Neural cell (in vitro differentiated cells): ENCODE data around the gene ZC4H2. TPM values are rescaled to one million over a fixed set of nuclear protein-coding genes. Genes with fewer than 3 reads are reported as not detected.

Experiments used
- H2AFZ ChIP-seq: fragments of 200-600, 300-800 bp; sonication (generic), shearing (Covaris generic); 2 replicates; pipeline ENCODE4 v1.6.0; 2014; ENCODE audit warnings: low read depth, mild to moderate bottlenecking, antibody characterized with exemption, low read length, moderate library complexity
- H3F3A ChIP-seq: fragments of 200-600 bp; shearing (Covaris generic); 2 replicates; pipeline ENCODE4 v1.6.1; 2016; ENCODE audit warnings: mild to moderate bottlenecking, moderate library complexity, mixed read lengths, antibody characterized with exemption, low read length; ENCODE audit not compliant: insufficient read depth, poor library complexity, severe bottlenecking
- H3K27ac ChIP-seq: fragments of 200-600, 300-800 bp; sonication (generic), shearing (Covaris generic); 2 replicates; pipeline ENCODE4 v1.5.1; 2014; ENCODE audit warnings: mild to moderate bottlenecking, low read length, moderate library complexity
- H3K27me3 ChIP-seq: fragments of 300-800, 200-600 bp; sonication (generic), shearing (Covaris generic); 2 replicates; pipeline ENCODE4 v1.6.0; 2014; ENCODE audit warnings: mild to moderate bottlenecking, low read depth, low read length, moderate library complexity; ENCODE audit not compliant: insufficient read depth
- H3K36me3 ChIP-seq: fragments of 300-800, 200-600 bp; sonication (generic), shearing (Covaris generic); 2 replicates; pipeline ENCODE4 v1.5.1; 2014; ENCODE audit warnings: mild to moderate bottlenecking, antibody characterized with exemption, low read length, moderate library complexity; ENCODE audit not compliant: insufficient read depth
- H3K4me2 ChIP-seq: fragments of 300-800, 200-600 bp; sonication (generic), shearing (Covaris generic); 2 replicates; pipeline ENCODE4 v1.6.0; 2014; ENCODE audit warnings: mild to moderate bottlenecking, low read length
- H3K4me3 ChIP-seq: fragments of 300-800, 200-600 bp; sonication (generic), shearing (Covaris generic); 2 replicates; pipeline ENCODE4 v1.5.1; 2014; ENCODE audit warnings: mild to moderate bottlenecking, low read length, moderate library complexity
- H3K79me2 ChIP-seq: fragments of 200-600 bp; shearing (Covaris generic); replicated peaks from 2 replicates; pipeline ENCODE4 v1.6.0; 2014; ENCODE audit warnings: mild to moderate bottlenecking, low read length, moderate library complexity; ENCODE audit not compliant: insufficient read depth
- H3K9ac ChIP-seq: fragments of 300-800, 200-600 bp; sonication (generic), shearing (Covaris generic); 2 replicates; pipeline ENCODE4 v1.6.1; 2016; ENCODE audit warnings: mild to moderate bottlenecking, low read length, mixed read lengths
- H3K9me2 ChIP-seq: fragments of 200-600 bp; shearing (Covaris generic); 2 replicates; pipeline ENCODE4 v1.6.1; 2016; ENCODE audit warnings: mild to moderate bottlenecking, low read length, mixed read lengths; ENCODE audit not compliant: insufficient read depth
- H3K9me3 ChIP-seq: fragments of 200-600, 300-800 bp; sonication (generic), shearing (Covaris generic); 2 replicates; pipeline ENCODE4 v1.6.1; 2016; ENCODE audit warnings: mild to moderate bottlenecking, mixed run types, low read length, moderate library complexity, mixed read lengths
- H4K20me1 ChIP-seq: fragments of 200-600 bp; shearing (Covaris generic); 2 replicates; pipeline ENCODE4 v1.6.1; 2016; ENCODE audit warnings: mild to moderate bottlenecking, mixed run types; ENCODE audit not compliant: insufficient read depth
- EP300 ChIP-seq: fragments of 450-650 bp; conservative IDR thresholded peaks from 2 replicates; pipeline ENCODE4 v1.6.1; 2014; ENCODE audit warnings: antibody characterized with exemption, mild to moderate bottlenecking, moderate library complexity; ENCODE audit not compliant: poor library complexity, severe bottlenecking
- EZH2 ChIP-seq: fragments of 200-600, 300-800 bp; shearing (Covaris generic), sonication (generic); IDR thresholded peaks from 2 replicates; pipeline ENCODE4 v1.6.1; 2014; ENCODE audit warnings: antibody characterized with exemption, low read length, borderline replicate concordance, mild to moderate bottlenecking; ENCODE audit not compliant: insufficient read depth, poor library complexity, severe bottlenecking
- MXI1 ChIP-seq: fragments of 450-650 bp; conservative IDR thresholded peaks from 2 replicates; pipeline ENCODE4 v1.6.1; 2014; ENCODE audit warnings: antibody characterized with exemption, mild to moderate bottlenecking; ENCODE audit not compliant: poor library complexity, severe bottlenecking
- POLR2AphosphoS5 ChIP-seq: IDR thresholded peaks from 2 replicates; pipeline ENCODE4 v1.6.1; 2012
- RAD21 ChIP-seq: fragments of 450-650 bp; conservative IDR thresholded peaks from 2 replicates; pipeline ENCODE4 v1.6.1; 2014; ENCODE audit warnings: antibody characterized with exemption, mild to moderate bottlenecking, moderate library complexity
- SMC3 ChIP-seq: fragments of 450-650 bp; conservative IDR thresholded peaks from 2 replicates; pipeline ENCODE4 v1.6.1; 2014; ENCODE audit warnings: antibody characterized with exemption, mild to moderate bottlenecking, moderate library complexity; ENCODE audit not compliant: poor library complexity
- TAF1 ChIP-seq: IDR thresholded peaks from 2 replicates; pipeline ENCODE4 v1.6.1; 2012; ENCODE audit warnings: low read depth
- polyA plus RNA-seq: library from polyadenylated mRNA; depleted of rRNA; stranded (reverse); fragments of >200 nt; gene quantifications from 2 replicates; pipeline ENCODE4 v1.2.3, GENCODE V29; 2014
- TF ChIP-seq, protein P1 (sequence below): fragments of 450-650 bp; IDR thresholded peaks from 2 replicates; pipeline ENCODE4 v1.5.1; 2014; ENCODE audit warnings: antibody characterized with exemption, mild to moderate bottlenecking, moderate library complexity; ENCODE audit not compliant: poor library complexity, severe bottlenecking
- TF ChIP-seq, protein P2 (sequence below): IDR thresholded peaks from 2 replicates; pipeline ENCODE4 v1.6.1; 2012; ENCODE audit warnings: borderline replicate concordance

The ZC4H2 gene
- polyA plus RNA-seq, 1 donor from 2014 or later = 81.4 TPM

DNA sequence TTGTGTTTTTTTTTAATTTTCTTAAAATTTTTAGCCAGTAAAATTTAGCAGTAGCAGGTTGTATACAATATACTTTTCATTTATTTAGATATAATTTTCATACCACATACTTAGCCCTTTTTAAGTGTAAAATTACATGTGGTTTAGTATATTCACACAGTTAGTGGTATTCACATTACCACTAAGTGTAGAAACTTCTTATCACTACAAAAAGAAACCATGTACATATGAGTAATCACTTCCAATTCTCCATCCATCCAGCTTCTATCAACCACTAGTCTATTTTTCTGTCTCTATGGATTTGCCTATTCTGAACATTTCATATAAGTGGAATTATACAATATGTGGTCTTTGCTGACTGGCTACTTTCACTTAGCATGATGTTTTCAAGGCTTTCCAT, 109.0 kb downstream of the ZC4H2 start:
- H4K20me1 ChIP-seq = no peaks in the 10 kb centered on the region
- H3K9me3 ChIP-seq = no peaks in the 10 kb centered on the region
- no peaks in the 10 kb centered on the region for H3K9me2 ChIP-seq
- H3K27me3 ChIP-seq = no peaks in the 10 kb centered on the region
- no peaks in the 10 kb centered on the region for H3F3A ChIP-seq
- H3K4me3 ChIP-seq = no peak overlapping the region
- no peaks in the 10 kb centered on the region for H3K79me2 ChIP-seq
- H3K9ac ChIP-seq = no peak overlapping the region
- TF ChIP-seq, protein P1, sequence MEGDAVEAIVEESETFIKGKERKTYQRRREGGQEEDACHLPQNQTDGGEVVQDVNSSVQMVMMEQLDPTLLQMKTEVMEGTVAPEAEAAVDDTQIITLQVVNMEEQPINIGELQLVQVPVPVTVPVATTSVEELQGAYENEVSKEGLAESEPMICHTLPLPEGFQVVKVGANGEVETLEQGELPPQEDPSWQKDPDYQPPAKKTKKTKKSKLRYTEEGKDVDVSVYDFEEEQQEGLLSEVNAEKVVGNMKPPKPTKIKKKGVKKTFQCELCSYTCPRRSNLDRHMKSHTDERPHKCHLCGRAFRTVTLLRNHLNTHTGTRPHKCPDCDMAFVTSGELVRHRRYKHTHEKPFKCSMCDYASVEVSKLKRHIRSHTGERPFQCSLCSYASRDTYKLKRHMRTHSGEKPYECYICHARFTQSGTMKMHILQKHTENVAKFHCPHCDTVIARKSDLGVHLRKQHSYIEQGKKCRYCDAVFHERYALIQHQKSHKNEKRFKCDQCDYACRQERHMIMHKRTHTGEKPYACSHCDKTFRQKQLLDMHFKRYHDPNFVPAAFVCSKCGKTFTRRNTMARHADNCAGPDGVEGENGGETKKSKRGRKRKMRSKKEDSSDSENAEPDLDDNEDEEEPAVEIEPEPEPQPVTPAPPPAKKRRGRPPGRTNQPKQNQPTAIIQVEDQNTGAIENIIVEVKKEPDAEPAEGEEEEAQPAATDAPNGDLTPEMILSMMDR = no peak
- no peak for TF ChIP-seq TAF1
- no peak for TF ChIP-seq MXI1
- no peak for TF ChIP-seq POLR2AphosphoS5
- no peak for TF ChIP-seq EZH2
- no peak for TF ChIP-seq RAD21
- no peak for TF ChIP-seq EP300
- TF ChIP-seq SMC3 = no peak
- TF ChIP-seq, protein P2, sequence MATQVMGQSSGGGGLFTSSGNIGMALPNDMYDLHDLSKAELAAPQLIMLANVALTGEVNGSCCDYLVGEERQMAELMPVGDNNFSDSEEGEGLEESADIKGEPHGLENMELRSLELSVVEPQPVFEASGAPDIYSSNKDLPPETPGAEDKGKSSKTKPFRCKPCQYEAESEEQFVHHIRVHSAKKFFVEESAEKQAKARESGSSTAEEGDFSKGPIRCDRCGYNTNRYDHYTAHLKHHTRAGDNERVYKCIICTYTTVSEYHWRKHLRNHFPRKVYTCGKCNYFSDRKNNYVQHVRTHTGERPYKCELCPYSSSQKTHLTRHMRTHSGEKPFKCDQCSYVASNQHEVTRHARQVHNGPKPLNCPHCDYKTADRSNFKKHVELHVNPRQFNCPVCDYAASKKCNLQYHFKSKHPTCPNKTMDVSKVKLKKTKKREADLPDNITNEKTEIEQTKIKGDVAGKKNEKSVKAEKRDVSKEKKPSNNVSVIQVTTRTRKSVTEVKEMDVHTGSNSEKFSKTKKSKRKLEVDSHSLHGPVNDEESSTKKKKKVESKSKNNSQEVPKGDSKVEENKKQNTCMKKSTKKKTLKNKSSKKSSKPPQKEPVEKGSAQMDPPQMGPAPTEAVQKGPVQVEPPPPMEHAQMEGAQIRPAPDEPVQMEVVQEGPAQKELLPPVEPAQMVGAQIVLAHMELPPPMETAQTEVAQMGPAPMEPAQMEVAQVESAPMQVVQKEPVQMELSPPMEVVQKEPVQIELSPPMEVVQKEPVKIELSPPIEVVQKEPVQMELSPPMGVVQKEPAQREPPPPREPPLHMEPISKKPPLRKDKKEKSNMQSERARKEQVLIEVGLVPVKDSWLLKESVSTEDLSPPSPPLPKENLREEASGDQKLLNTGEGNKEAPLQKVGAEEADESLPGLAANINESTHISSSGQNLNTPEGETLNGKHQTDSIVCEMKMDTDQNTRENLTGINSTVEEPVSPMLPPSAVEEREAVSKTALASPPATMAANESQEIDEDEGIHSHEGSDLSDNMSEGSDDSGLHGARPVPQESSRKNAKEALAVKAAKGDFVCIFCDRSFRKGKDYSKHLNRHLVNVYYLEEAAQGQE = no peak
- no peak overlapping the region for H2AFZ ChIP-seq
- no peaks in the 10 kb centered on the region for H3K36me3 ChIP-seq
- H3K4me2 ChIP-seq = no peak overlapping the region
- H3K27ac ChIP-seq = no peak overlapping the region

Other genes starting within 250 kb of the ZC4H2 start
- gene ZC3H12B, start 58.4 kb upstream of the ZC4H2 start, polyA plus RNA-seq = 2.8 and 3.5 TPM in 2 replicates